Non-pigmented ciliary epithelial cell (primary cell): ENCODE data around the gene HOXD11.

Experiments used
- DNase-seq: peaks from one replicate; pipeline ENCODE4 v3.0.0-alpha.2; 2010; ENCODE audit warnings: low read depth

The HOXD11 gene

GRCh38 chr2:176093145-176093897 is 13.8 kb upstream of the HOXD11 start:
- no peak for DNase-seq

GRCh38 chr2:176093898-176094249 is 13.2 kb upstream of the HOXD11 start:
- DNase-seq, result no peak

- no peak for DNase-seq
These were observed 12.7 kb upstream of the HOXD11 start for GRCh38 chr2:176094349-176094748.

GRCh38 chr2:176095421-176095820 is 11.7 kb upstream of the HOXD11 start:
- no peak for DNase-seq

- DNase-seq, result no peak
These were observed 10.7 kb upstream of the HOXD11 start for GRCh38 chr2:176096243-176096985.

GRCh38 chr2:176096986-176097819 is 9.9 kb upstream of the HOXD11 start:
- no peak for DNase-seq

GRCh38 chr2:176097820-176098365 is 9.2 kb upstream of the HOXD11 start:
- DNase-seq, result no peak

- no peak for DNase-seq
These were observed 8.5 kb upstream of the HOXD11 start for GRCh38 chr2:176098366-176099158.

GRCh38 chr2:176099159-176099727 is 7.8 kb upstream of the HOXD11 start:
- DNase-seq, result no peak

GRCh38 chr2:176099728-176100546 is 7.1 kb upstream of the HOXD11 start, which contains the start of gene HOXD12:
TSS of gene HOXD12 (plus strand) at chr2:176099795. CDS start at chr2:176099802, 7 bp downstream.
- DNase-seq, result no peak

- no peak for DNase-seq
These were observed 6.4 kb upstream of the HOXD11 start for GRCh38 chr2:176100547-176101140.

GRCh38 chr2:176101216-176101830 is 5.8 kb upstream of the HOXD11 start:
- no peak for DNase-seq

GRCh38 chr2:176101842-176102241 is 5.2 kb upstream of the HOXD11 start:
- no peak for DNase-seq

- DNase-seq, result no peak
These were observed 4.7 kb upstream of the HOXD11 start for GRCh38 chr2:176102309-176102866.

- DNase-seq, result no peak
These were observed 3.9 kb upstream of the HOXD11 start for GRCh38 chr2:176103194-176103593.

- no peak for DNase-seq
These were observed 3.3 kb upstream of the HOXD11 start for GRCh38 chr2:176103742-176104315.

- DNase-seq, result no peak
These were observed 2.6 kb upstream of the HOXD11 start for GRCh38 chr2:176104316-176105077.
